Measurements from ENCODE around the gene RAPGEF2. TPM values are rescaled to one million over a fixed set of nuclear protein-coding genes. Genes with fewer than 3 reads are reported as not detected.

The RAPGEF2 gene
- total RNA-seq, 1 experiment from 2014 or later, result 21.2 TPM

GRCh38 chr4:159283696-159284095 is 180.8 kb downstream of the RAPGEF2 start:
- ATAC-seq, result peak; percentile 79
- TF ChIP-seq EZH2phosphoT487 (IDR thresholded peaks at IDR 0.05; ENCODE audit: borderline replicate concordance, low read length) (no peak), EZH2 (IDR thresholded peaks at IDR 0.05; ENCODE audit: low read length, unreplicated experiment) (no peak), CTCF (conservative IDR thresholded peaks at IDR 0.05; ENCODE audit: low read depth, low read length) (no peak)
- DNase-seq, result peak; percentile 71
- peak overlapping the region; percentile 53 for H3K4me2 ChIP-seq (ENCODE audit: low read length)
- H3K27me3 ChIP-seq (ENCODE audit: low read length), result no peaks in the 10 kb centered on the region
- no peaks in the 10 kb centered on the region for H3F3A ChIP-seq (ENCODE audit: low read length, unreplicated experiment)
- peaks cover 33% of the 10 kb centered on the region for H3K4me1 ChIP-seq (ENCODE audit: insufficient read depth, low read length)
- peak overlapping the region; percentile 37 for H3K4me3 ChIP-seq (ENCODE audit: low read length)
- H3K9ac ChIP-seq (ENCODE audit: low read length), result no peak overlapping the region
- intact Hi-C loops (cut with micrococcal nuclease), result no loop called here
- POLR2A ChIA-PET (ENCODE audit: unreplicated experiment), result no interaction called here
- H2AFZ ChIP-seq (ENCODE audit: low read length), result no peak overlapping the region
- no peak overlapping the region for H3K27ac ChIP-seq (ENCODE audit: low read length)
- no peaks in the 10 kb centered on the region for H3K36me3 ChIP-seq (ENCODE audit: low read depth, low read length)
- H4K20me1 ChIP-seq (ENCODE audit: low read length), result no peaks in the 10 kb centered on the region
- H3K79me2 ChIP-seq (ENCODE audit: low read length), result no peaks in the 10 kb centered on the region
- no TSS peak for BruUV-seq (replicated peaks)
- no peaks in the 10 kb centered on the region for H3K9me3 ChIP-seq (ENCODE audit: low read length)
- CTCF ChIA-PET, result no interaction called here
- no peaks in the 10 kb centered on the region for H3K9me2 ChIP-seq (replicated peaks; ENCODE audit: low read length)

GRCh38 chr4:159284113-159284512 is 181.2 kb downstream of the RAPGEF2 start:
- no peaks in the 10 kb centered on the region for H4K20me1 ChIP-seq (ENCODE audit: low read length)
- H3K9ac ChIP-seq (ENCODE audit: low read length), result no peak overlapping the region
- ATAC-seq, result no peak
- no peaks in the 10 kb centered on the region for H3K27me3 ChIP-seq (ENCODE audit: low read length)
- H3K36me3 ChIP-seq (ENCODE audit: low read depth, low read length), result no peaks in the 10 kb centered on the region
- no peak for DNase-seq
- no peak overlapping the region for H2AFZ ChIP-seq (ENCODE audit: low read length)
- no peak overlapping the region for H3K27ac ChIP-seq (ENCODE audit: low read length)
- ChIA-PET POLR2A (ENCODE audit: unreplicated experiment) (no interaction called here), CTCF (no interaction called here)
- peak overlapping the region; percentile 53 for H3K4me2 ChIP-seq (ENCODE audit: low read length)
- H3F3A ChIP-seq (ENCODE audit: low read length, unreplicated experiment), result no peaks in the 10 kb centered on the region
- H3K9me2 ChIP-seq (replicated peaks; ENCODE audit: low read length), result no peaks in the 10 kb centered on the region
- BruUV-seq (replicated peaks), result no TSS peak
- intact Hi-C loops (cut with micrococcal nuclease), result no loop called here
- TF ChIP-seq EZH2phosphoT487 (IDR thresholded peaks at IDR 0.05; ENCODE audit: borderline replicate concordance, low read length) (no peak), CTCF (conservative IDR thresholded peaks at IDR 0.05; ENCODE audit: low read depth, low read length) (no peak), EZH2 (IDR thresholded peaks at IDR 0.05; ENCODE audit: low read length, unreplicated experiment) (no peak)
- no peaks in the 10 kb centered on the region for H3K9me3 ChIP-seq (ENCODE audit: low read length)
- no peak overlapping the region; the same call in 1 of the 2 replicates for H3K4me3 ChIP-seq (ENCODE audit: low read length)
- H3K4me1 ChIP-seq (ENCODE audit: insufficient read depth, low read length), result peaks cover 33% of the 10 kb centered on the region
- no peaks in the 10 kb centered on the region for H3K79me2 ChIP-seq (ENCODE audit: low read length)

GRCh38 chr4:159284733-159285132 is 181.9 kb downstream of the RAPGEF2 start:
- no TSS peak for BruUV-seq (replicated peaks)

More at GRCh38 chr4:159284733-159285132, 181.9 kb downstream of the RAPGEF2 start:
- TF ChIP-seq EZH2 (IDR thresholded peaks at IDR 0.05; ENCODE audit: low read length, unreplicated experiment) (no peak), EZH2phosphoT487 (IDR thresholded peaks at IDR 0.05; ENCODE audit: borderline replicate concordance, low read length) (no peak), CTCF (conservative IDR thresholded peaks at IDR 0.05; ENCODE audit: low read depth, low read length) (no peak)
- intact Hi-C loops (cut with micrococcal nuclease), result no loop called here
- Histone ChIP-seq H3K4me1 (ENCODE audit: insufficient read depth, low read length) (peaks cover 33% of the 10 kb centered on the region), H3F3A (ENCODE audit: low read length, unreplicated experiment) (no peaks in the 10 kb centered on the region), H3K9me2 (replicated peaks; ENCODE audit: low read length) (no peaks in the 10 kb centered on the region), H3K27ac (ENCODE audit: low read length) (no peak overlapping the region), H3K36me3 (ENCODE audit: low read depth, low read length) (no peaks in the 10 kb centered on the region), H3K79me2 (ENCODE audit: low read length) (no peaks in the 10 kb centered on the region), H3K27me3 (ENCODE audit: low read length) (no peaks in the 10 kb centered on the region), H4K20me1 (ENCODE audit: low read length) (no peaks in the 10 kb centered on the region), H3K9me3 (ENCODE audit: low read length) (no peaks in the 10 kb centered on the region), H2AFZ (ENCODE audit: low read length) (no peak overlapping the region), H3K4me3 (ENCODE audit: low read length) (no peak overlapping the region), H3K4me2 (ENCODE audit: low read length) (no peak overlapping the region), H3K9ac (ENCODE audit: low read length) (no peak overlapping the region)
- no peak for ATAC-seq
- ChIA-PET CTCF (no interaction called here), POLR2A (ENCODE audit: unreplicated experiment) (no interaction called here)
- no peak for DNase-seq
